ENCODE data around the gene GAREM2.

The GAREM2 gene

GRCh38 chr2:26223018-26223417 is 50.1 kb downstream of the GAREM2 start (continued):
- TF ChIP-seq ZBTB10 (tag by site-specific recombination; IDR thresholded peaks at IDR 0.05), result no peak
- no peak for TF ChIP-seq ZNF624 (tag by site-specific recombination; IDR thresholded peaks at IDR 0.05)
- TF ChIP-seq BCL6B (tag by site-specific recombination; IDR thresholded peaks at IDR 0.05), result no peak
- no peak for TF ChIP-seq ZBTB49 (tag by site-specific recombination; IDR thresholded peaks at IDR 0.05; ENCODE audit: low read depth)
- no peak for TF ChIP-seq ZNF121 (tag by site-specific recombination; IDR thresholded peaks at IDR 0.05)
- no peak for TF ChIP-seq ZNF311 (tag by site-specific recombination; IDR thresholded peaks at IDR 0.05; ENCODE audit: borderline replicate concordance)
- no peak for TF ChIP-seq ZNF398 (tag by site-specific recombination; IDR thresholded peaks at IDR 0.05)
- TF ChIP-seq ZNF221 (tag by site-specific recombination; IDR thresholded peaks at IDR 0.05; ENCODE audit: borderline replicate concordance), result no peak
- no peak for TF ChIP-seq ZNF549 (tag by site-specific recombination; IDR thresholded peaks at IDR 0.05)
- TF ChIP-seq ZNF157 (tag by site-specific recombination; IDR thresholded peaks at IDR 0.05), result no peak
- TF ChIP-seq GFI1B (tag by site-specific recombination; IDR thresholded peaks at IDR 0.05), result no peak
- TF ChIP-seq KLF16 (tag by site-specific recombination; IDR thresholded peaks at IDR 0.05), result no peak
- no peak for TF ChIP-seq ZNF510 (tag by site-specific recombination; IDR thresholded peaks at IDR 0.05; ENCODE audit: insufficient replicate concordance)
- no peak for TF ChIP-seq ZEB2 (tag by site-specific recombination; IDR thresholded peaks at IDR 0.05)

- Histone ChIP-seq H3K27ac (ENCODE audit: extremely low read depth, low read depth, low read length) (no peak overlapping the region), H3K9me3 (ENCODE audit: control insufficient read depth, insufficient read depth, low read depth, low read length) (no peaks in the 10 kb centered on the region), H3K4me1 (ENCODE audit: control insufficient read depth, insufficient read depth, low read length) (no peaks in the 10 kb centered on the region), H3K36me3 (ENCODE audit: control insufficient read depth in 2 of 2, insufficient read depth in 1 of 2, low read length in 2 of 2) (peaks cover 24 to 52% of the 10 kb centered on the region in 2 experiments), H3K4me3 (ENCODE audit: low read depth, low read length) (no peak overlapping the region)
- POLR2A ChIA-PET, result interaction anchor here (1.0 kb wide), 1 partner anchor 19 kb away, joined by 3 read pairs; no protein-coding TSS in a partner anchor
- CTCF ChIA-PET, result interaction anchor here (1.2 kb wide), 1 partner anchor 10 kb away, joined by 3 read pairs; no protein-coding TSS in a partner anchor
- TF ChIP-seq ZNF843 (tag by site-specific recombination; IDR thresholded peaks at IDR 0.05) (no peak), ZNF404 (tag by site-specific recombination; IDR thresholded peaks at IDR 0.05) (no peak), ZNF518A (tag by site-specific recombination; conservative IDR thresholded peaks at IDR 0.05; ENCODE audit: low read depth) (no peak), PRDM6 (tag by site-specific recombination; IDR thresholded peaks at IDR 0.05) (no peak), ZNF274 (IDR thresholded peaks at IDR 0.05; ENCODE audit: low read length) (no peak), ZNF274 (tag by site-specific recombination; IDR thresholded peaks at IDR 0.05; ENCODE audit: borderline replicate concordance) (no peak)
Measured at GRCh38 chr2:26224095-26224494, 51.2 kb downstream of the GAREM2 start.
